HK-2 (cell line): ENCODE data around the gene DLX1.
A peak's percentile ranks its signal among the peaks of the same experiment; 100 is the strongest.
"Not testable (repeated sequence)": the region's sequence is repeated elsewhere in the genome, so short reads cannot be mapped to it uniquely, and the experiment has no call there.

Experiments
- DNase-seq: peaks from one replicate; pipeline ENCODE4 v3.0.0-alpha.2; 2018; ENCODE audit not compliant: unreplicated experiment

Gene DLX1

DNA sequence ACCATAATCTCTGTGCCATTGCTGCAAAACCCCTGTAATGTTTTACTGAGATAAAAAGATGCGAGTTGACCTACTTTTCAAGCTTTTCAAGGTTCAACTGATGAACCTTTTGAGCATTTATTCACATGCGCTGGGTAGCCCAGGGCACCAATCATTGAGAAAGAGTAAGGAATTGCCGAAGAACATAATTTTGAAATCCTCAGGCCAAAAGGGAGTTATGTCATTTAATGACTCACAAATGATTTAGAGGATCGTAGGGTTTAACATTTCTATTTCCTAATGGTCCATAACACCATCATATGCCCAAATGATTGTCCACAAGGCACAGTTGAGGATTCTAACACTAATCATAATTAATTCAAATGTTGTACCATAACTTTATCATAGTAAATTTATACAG, 20.2 kb upstream of the DLX1 start:
- DNase-seq, result no peak

DNA sequence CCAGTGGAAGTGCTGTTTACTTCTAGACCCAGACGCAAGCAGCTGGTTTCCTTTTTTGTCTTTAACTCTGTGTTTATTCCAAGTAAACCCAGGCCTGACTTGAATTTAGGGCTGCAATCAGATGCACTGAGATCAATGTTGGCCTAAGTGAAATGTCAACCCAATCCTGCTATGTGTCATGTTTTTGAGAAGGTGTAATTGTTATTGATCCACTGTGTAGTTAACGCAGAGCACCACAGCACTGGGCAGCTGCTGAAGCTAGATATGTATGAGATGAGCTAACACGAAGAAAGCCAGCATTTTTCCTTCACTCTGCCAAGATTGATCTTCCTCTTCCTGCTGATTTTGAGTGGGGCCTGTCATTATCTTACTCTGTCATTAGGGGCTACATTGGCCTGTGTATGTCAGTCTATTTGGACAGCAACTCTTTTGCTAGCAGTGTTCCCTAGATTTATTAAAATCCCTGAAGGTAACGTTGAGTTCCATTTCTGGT, 18.9 kb upstream of the DLX1 start:
- no peak for DNase-seq

DNA sequence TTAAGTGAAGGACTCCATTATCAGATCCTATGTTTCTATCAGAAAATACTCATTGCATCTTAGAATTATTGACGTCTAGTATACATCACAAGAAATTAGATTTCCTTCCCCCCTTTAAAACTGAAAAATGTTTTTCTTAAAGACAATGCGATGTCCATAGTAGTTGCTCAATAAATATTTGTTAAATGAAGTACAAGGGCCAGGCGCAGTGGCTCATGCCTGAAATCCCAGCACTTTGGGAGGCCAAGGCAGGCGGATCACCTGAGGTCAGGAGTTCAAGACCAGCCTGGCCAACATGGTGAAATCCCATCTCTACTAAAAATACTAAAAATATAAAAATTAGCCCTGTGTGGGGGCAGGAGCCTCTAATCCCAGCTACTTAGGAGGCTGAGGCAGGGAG, 17.4 kb upstream of the DLX1 start:
- DNase-seq, result not testable (repeated sequence)

DNA sequence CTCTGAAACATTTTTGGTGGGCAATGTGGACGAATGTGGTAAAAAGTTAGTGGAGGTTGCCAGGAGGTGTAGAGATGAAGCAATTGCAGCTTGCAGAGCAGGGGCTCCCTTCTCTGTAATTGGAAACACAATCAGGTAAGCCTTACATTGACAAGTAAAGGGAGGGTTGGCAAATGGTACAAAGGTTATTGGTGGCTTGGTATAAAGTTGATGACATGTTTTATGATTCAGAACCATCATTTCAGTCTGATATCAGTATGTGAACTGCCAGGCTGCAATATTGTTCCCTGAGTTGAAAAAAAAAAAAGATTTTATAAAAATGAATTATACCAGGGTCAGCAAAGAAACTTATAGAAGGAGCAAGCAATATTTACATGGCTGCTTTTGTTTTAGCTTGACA, 14.4 kb upstream of the DLX1 start:
- DNase-seq, result no peak

DNA sequence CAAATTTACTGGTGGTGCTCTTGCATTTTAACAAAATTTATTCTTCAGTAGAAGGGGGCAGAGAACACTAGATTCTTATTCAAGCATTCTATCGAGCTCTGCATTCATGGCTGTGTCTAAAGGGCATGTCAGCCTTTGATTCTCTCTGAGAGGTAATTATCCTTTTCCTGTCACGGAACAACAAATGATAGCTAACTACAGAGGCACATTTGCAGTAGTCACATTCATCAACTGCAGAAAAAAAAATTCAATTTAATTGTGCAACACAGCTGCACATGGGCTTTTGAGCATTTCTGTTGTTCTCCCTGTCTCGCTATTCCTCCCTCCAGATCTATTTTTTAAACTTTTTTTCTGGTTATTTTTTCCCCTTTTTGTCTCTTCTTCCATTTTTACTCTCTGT, 13.0 kb upstream of the DLX1 start:
- no peak for DNase-seq

DNA sequence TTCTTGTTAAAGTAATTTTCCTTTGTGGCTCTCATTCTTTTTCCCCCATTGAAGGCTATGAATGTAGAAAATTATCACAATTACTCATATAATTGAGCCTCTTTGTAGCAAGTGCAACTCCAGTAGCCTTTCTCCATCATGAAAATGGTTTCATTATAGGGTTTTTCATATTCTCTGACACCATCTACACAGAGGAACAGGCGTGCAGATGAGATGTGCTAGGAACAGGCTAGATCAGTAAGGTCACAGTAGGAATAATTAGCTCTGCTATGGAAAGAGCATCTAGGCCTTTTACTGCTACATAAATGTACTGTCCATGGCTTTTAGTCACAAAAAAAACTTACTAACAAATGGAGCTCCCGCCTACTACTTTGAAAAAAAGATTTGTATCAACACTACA, 12.6 kb upstream of the DLX1 start:
- no peak for DNase-seq

DNA sequence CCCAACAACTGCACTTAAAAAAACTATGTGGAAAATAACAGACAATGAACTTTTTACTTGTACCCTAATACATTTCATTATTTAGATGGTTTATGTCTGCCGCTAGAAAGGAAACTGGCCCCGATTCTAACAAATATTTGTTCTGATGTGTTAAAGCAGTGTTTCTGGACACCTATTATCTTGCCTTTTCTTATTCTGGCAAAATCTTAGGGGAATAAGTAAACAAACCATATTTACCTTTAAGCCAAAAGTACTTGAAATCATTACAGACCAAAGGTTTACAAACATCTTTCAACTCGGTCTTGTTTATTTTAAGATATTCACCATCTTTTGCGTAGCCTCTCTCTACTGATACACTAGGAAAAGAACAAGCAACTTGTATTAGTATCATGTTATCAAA, 11.8 kb upstream of the DLX1 start:
- DNase-seq, result no peak

DNA sequence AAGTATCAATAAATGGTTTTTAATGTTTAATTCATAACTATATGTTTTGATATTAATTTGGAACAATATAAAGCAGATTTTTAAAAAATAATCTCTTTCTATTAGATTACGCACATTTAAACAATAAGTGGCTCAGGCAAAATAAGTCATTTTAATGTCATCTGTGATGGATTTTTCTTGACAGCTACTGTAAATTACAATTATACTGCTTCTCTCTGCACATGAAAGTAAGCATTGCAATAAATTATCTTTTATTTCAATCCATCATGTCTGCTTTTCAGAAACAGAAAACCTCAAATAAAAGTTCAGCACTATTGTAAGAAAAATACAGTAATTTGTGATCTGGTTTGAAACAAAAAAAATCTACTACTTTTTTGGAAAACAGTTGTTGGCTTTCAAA, 11.1 kb upstream of the DLX1 start:
- DNase-seq, result no peak

DNA sequence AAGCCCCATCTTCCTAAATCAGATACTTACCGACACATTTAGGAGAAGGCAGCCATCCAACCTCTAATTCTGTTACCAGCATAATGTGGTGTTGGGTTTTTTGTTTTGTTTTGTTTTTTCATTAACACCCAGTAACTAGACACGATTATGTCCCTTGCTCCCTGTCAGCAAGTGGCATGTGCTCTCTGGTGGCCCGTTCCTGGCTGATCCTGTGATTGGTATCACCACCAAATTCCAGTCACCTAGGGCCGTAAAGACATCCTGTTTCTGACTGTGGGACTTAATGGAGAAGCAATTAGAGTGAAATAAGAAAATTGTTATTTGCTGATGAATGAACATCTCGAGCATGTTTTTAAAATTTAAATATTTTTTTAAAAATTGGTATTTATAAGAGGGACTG, 5.9 kb upstream of the DLX1 start:
- no peak for DNase-seq

DNA sequence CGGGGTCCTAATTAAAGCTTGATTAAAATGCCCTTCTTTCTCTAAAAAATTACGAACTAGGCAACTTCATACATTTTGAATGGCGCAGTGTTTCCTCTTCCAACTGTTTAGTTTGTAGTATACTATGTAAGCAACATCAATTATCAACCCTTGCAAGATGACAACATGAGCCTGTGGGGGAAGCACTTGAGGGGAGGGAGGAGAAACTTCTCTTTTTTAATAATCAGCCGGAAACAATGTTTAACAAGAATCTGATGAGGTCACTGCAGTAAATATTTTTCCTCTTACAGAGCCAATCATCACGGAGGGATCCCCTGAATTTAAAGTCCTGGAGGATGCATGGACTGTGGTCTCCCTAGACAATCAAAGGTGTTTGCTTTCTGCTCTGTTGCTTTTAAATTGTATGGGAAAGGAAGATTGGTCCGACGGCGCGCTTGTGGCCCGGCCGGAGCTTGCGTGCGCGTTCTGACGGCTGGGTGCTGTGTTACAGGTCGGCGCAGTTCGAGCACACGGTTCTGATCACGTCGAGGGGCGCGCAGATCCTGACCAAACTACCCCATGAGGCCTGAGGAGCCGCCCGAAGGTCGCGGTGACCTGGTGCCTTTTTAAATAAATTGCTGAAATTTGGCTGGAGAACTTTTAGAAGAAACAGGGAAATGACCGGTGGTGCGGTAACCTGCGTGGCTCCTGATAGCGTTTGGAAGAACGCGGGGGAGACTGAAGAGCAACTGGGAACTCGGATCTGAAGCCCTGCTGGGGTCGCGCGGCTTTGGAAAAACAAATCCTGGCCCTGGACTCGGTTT, 5.3 kb upstream of the DLX1 start:
- no peak for DNase-seq

DNA sequence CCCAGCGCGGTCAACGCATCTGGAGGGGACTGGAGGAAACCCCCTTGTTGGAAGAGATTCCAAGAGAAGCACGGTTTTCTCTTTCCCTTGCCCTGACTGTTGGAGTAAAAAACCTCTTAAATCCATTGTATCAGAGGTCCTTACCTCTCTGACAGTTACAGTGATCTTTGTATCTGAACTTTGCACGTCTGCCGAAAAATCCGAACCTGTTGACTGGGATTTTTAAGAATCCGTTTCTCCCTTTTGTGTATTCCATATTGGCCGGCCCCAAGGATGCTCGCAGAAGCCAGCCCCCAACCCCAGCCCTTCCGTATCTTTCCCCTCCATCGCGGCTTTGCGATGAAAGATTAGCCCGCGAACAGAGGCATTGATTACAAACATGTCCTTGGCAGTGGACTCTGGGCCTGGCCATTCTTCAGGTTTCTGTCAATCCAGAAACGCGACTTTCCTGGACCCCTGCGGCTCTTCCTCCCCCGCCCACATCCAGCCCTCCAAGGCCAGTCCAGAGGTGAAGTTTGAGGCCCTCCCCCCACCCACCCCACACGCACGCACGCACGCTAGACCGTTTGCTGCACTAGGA, 4.6 kb upstream of the DLX1 start:
- no peak for DNase-seq

DNA sequence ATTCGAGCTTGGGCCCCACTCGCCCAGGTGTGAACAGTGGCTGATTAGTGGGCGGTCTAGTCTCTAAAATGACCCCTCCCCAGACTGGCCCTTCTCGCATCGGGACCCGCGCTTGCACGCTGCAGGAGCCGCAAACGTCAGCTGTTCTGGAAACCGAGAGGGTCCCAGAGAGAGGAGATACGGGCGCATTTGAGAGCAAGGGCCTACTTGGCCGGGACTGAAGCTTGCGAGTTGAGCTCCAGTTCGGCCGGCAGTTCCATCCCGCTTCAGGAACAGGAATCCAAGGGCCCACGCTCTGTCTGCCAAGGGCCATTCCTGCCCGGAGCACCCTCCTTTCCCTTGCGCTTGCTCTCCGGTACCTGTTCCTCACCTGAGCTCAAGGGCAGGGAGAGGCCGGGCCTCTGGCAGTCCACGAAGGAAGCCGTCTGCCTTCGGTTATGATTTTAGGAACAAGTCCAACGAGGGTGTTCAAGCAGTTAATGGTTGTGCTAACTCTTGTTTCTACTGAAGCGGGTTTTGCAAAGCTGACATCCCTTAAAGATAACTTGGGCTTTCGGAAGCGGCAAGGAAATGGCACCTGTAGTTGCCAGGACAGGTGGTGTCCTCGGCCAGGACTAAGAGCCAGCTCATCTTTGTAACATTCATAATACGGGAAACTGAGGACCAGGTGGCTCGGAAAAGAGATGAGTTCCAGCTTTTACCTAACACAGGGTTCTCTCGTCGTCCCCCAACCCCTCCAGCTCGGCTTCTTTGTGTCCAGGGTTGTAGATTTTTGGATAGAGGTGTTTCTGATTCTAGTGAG, 3.9 kb upstream of the DLX1 start:
- no peak for DNase-seq

DNA sequence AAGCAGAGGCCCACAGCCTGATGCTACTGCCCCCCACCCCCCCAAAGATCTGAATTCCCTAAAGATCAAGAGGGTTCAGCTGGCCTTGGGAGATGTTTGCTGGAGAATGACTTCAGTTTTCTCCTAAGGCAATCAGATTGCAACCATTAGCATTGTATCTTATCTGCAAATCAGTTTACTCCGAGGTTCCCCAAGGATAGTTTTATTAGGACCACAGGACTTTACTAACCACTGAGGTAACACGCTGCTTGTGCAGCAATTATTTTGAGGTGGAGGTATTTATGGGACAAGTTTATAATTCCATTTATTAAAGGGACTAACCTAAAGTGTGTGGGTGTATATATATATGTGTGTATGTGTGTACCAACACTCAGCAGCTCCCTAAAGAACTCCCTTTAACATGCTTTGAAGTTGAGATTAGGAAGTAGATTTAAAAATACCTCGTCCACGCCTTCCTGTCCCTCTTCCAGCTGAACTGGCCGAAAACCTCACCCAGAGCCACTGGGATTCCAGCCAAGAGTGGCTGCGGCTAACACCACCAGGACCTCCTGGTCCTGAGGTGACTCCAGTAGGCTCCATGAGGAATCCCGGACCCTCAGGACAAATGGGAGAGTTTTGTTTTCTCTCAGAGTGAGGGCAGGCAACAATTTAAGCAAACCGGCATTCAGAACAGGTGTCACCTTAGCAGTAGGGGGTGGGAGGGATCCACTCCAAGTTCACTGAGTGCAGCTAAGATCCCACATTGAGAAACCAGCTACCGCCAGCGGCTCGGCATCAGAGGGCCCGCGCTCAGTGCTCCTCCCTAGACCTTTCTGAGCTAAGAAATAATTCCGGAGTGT, 3.0 kb upstream of the DLX1 start:
- no peak for DNase-seq

DNA sequence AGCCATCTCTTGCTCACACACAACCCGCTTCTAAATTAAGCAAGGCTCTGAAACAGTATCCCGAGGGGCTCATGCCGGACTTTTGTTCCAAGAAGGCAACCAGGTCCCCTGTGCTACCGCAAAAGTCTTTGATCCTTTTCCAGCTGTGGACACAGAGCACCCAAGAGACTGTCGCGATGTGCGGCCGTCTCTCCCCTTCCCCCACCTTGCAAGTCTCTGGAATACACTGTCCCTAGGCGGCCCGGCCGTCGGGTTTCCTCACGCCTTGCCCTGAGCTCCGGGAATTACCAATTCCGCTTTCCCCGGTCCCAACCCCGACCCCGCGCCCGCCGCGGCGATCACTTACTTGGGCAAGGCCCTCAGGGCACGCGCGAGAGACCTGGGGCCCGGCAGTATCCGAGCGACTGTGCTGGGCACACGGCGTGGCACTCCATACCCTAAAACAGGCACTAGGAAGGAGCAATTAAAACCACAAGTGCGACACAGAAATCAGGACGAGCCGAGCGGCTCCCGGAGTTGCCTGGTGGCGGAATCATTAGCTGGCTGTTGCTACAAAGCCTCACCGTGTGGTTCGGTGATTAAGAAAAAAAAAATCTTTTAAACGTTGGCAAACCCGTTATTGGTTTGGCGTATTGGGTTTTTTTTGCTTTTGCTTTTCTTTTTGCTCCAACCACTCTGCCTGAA, 2.2 kb upstream of the DLX1 start:
- no peak for DNase-seq

DNA sequence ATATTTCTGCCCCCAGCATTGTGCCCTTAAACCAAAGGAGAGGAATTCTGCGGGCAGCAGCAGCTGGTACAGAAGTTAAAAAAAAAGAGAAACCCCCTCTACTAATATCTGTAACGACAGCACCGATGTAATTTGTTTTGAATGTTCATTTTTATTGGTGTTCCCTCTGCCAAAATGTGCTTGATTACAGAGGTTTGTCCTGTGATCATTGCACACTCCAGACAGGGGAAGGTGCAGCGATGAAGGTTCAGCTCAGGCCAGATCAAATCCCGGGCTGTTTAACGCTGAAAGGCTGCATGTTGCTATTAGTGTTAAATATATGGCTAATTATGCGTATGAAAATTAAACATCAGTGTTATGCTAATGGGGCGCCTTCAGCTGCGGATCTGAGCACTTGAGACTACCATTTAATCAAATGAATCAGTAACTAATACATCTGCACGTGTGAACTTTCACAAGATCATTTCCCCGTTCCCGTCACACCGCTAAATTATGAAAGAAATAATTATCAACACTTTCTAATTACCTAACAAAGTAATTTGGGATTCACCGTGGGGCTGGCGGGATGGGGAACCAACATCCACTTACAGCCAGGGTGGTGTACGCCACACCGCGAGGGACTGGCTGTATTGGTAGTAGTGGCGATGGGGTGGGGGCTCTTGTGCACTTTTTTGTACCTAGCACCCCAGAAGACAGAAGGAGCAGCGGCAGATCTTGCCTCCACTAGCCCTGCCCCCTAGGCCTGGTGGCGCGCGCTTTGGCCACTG, 1.5 kb upstream of the DLX1 start:
- DNase-seq, result no peak

DNA sequence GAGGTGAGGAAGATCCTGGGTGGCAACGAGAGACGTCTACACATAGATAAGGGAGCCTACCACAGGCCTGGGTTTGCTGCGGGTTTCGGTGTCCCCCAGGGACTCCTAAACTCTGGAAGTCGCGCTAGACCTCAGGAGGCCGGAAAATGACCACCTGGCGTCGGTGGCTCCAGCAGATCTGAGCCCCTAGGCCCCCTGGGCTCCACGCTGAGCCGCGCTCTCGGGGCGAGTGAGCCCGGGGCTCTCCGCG, 987 bp upstream of the DLX1 start:
- DNase-seq, result peak; percentile 61

DNA sequence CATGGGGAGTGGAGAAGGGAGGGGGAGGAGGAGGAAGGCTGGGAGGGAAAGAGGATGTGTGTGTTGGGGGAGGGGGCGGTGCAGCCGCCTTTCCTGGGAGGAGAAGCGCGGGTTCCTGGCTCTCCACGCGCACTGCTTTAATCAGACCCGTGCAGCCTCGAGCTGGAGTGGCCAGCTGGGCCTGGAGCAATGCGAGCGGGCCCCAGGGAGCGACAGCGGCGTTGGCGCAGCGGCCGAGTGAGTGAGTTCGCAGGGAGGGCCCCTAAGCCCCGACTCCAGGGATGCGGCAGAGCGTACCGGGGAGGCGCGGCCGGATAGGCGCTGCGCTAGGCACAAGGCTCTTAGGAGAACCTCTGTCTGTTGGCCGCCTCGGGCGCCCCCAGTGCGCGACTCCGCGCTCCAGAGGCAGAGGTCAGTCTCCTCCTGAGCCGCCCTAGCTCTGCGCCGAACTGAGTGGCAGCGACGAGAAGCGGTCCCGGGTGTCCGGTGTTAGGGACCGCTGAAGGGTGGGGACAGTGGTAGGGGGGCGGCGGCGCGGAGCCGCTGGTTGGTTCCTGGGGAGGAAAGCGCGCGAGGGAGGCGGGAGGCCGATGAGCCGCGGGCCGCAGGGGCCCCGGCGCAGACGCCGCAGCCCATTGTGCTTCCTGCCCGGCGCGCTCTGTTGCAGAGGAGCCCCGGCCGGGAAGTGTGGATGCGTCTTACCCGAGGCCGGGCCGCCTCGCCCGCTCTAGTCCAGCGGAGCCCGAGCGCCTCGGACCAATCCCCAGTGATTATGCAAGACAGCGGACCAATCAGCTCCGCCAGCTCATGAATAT, 455 bp upstream of the DLX1 start:
- DNase-seq, result peak; percentile 95

DNA sequence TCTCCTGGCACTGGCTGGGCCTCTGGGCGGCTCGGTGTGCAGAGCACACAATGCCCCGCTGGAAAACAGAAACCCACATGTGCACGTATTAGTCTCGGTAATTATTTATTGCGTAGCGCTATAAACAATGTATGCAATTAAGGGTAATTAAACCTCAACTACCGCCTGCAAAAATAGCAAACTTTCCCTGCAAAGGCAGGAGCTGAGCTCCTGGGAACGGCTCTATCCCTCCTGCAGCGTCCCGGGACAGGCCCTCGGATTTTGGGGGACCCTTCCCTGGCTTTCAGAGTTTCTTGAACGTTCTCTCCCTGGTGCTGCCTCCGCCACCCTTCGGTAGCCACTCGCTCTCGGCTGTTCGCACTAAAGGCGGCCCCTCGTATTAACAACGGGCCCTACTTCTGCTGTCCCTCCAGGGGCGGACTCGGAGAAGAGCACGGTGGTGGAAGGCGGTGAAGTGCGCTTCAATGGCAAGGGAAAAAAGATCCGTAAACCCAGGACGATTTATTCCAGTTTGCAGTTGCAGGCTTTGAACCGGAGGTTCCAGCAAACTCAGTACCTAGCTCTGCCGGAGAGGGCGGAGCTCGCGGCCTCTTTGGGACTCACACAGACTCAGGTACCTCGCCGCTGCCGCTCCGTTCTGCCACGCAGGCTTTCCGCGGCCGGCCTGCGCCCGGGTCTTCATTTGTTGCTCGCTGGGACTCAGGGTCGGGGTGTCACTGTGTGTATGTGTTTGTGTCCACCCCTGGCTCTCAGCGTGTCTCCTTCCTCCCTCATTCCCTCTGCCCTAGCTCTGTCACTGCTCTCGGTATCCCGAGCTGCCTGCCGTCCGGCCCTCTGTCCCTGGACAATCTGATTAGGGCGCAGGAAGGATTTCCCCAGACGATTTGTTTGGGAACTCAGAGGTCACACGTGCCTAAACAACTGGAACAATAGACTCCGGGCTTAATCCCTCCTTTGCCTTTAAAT, 1.2 kb downstream of the DLX1 start:
- no peak for DNase-seq
